HG02973 (cell line): ENCODE results near the gene NR1H2.
A peak's percentile ranks its signal among the peaks of the same experiment; 100 is the strongest.
"Not testable (repeated sequence)": the region's sequence is repeated elsewhere in the genome, so short reads cannot be mapped to it uniquely, and the experiment has no call there.

ENCODE experiments used
- ATAC-seq: cut with Tn5 transposase; IDR thresholded peaks from one replicate; pipeline ENCODE4 v1.9.1; 2021; ENCODE audit warnings: moderate library complexity; ENCODE audit not compliant: unreplicated experiment

The NR1H2 gene

DNA sequence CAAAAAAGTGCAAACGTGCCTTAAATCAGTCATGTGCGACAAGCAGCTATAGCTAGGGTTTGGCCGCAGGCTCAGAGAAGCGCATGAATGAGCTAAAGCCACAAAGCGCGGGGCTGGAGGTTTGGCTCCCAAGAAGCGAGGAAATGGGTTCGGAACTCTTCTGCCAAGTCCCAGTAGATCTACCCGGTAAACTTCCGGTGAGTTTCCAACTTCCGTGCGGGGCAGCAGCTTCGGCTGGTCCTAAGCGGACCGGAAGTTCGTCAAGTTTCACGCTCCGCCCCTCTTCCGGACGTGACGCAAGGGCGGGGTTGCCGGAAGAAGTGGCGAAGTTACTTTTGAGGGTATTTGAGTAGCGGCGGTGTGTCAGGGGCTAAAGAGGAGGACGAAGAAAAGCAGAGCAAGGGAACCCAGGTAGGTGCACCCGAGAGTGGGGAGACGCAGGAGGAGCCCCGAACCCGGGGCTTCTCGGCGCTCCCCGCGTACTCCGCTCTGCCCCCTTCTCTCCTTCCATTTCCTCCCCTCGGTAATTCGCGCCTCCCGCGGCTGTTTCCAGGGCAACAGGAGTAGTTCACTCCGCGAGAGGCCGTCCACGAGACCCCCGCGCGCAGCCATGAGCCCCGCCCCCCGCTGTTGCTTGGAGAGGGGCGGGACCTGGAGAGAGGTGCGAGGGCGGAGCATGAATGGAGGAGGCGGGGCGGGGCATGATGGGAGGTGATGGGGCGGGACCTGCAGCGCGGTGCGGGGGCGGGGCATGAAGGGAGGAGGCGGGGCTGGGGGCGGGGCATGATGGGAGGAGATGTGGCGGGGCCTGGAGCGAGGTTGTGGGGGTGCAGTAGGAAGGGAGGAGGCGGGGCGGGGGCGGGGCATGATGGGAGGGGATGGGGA lies at the start of gene NR1H2:
TSS of gene NR1H2 (plus strand) at position 292 of the 885 bp plus-strand sequence. CDS start 1,149 bp downstream, outside the sequence.
- ATAC-seq, result peak; percentile 73

DNA sequence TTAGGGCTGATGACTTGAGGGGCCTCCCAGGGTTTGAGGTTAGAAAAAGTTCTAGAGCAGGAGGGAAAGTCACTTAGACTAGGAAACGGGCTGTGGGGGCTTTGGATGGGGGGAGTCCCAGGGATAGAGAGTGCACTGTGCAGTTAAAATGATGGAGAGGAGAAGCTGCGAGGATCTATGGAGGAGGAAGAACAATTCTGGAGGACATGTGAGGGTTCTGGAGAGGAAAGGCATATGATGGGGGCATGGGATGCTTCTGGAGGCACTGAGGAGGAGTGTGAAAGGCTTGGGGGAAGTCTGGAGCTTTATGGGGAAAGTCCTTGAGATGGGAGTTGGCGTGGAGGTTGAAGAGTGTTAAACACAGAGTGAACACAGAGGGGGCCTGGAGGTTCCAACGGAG lies 49.2 kb upstream of the NR1H2 start:
- ATAC-seq, result no peak

DNA sequence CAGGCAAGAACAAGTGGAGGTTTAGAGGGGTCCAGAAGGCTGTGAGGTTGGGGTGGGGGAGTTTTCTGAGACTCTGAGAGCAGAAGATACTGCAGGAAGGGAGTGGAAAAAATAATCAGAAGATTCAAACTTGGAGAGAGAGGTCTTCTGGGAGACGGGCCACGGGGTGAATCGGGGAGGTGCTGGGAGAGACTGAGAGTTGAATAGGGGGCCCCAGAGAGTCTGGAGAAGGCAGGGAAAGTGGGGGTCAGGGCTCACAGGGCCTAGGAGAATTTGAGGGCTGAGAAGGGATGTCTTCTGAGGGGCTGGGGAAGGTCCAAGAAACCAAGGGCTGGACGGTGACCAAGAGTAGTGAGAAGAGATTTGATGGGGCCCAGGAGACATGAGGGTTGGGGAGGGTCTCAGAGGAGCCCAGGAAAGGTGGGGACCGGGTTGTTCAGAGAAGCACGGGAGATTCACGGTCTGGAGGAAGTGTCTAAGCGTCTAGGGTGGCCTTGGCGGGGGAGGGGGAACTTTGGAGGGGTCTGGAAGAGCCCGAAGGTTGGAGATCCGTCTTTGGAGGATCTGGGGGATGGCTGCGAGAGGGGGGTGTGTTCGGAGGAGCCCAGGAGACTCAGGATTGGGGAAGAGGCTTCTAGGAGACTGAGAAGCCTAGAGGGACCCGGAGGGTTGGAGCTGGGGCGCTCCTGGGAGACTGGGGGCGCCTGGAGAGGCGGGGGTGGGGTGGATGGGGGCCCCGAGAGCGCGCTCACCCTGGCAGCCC lies 48.6 kb upstream of the NR1H2 start:
- no peak for ATAC-seq

DNA sequence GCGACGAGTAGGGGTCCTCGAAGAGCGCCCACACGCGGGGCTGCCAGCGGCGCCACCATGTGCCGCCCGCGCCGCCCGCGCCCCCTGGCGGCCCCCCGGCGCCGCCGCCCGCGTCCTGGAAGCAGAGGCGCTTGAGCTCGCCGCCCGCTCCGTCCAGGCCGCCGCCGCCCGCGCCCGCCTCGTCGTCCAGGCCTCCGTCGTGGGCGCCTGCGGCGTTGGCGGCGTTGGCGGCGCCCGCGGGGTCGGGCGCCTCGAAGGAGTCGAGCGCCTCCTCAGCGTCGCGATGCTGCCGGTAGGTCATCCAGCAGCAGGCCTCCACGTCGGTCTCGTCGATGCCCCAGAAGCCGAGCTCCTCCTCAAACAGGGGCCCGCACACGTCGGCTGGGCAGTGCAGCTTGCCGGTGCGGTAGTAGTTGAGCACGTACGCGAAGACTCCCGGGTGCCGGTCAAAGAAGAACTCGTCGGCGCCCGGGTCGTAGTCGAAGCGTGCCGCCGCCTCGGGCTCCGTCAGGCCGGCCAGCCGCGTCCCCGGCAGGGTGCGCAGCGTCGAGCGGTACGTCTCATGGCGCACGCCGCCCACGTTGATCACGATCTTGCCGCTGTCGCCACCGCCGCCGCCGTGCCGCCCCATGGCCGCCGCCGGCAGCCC lies 47.9 kb upstream of the NR1H2 start:
- ATAC-seq, result peak; percentile 2

DNA sequence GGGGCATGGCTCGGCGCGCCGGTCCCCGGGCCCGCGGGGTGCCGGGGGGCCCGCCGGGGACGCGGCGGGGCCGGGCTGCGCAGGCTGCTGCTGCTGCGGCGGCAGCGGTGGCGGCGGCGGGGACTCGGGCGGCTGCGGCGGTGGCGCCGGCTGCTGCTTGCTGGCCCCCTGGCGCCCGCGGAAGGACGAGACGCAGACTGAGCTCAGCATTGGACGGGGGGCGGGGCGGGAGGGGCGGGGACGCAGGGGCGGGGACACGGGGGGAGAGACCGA lies 47.4 kb upstream of the NR1H2 start:
- peak; percentile 5 for ATAC-seq

DNA sequence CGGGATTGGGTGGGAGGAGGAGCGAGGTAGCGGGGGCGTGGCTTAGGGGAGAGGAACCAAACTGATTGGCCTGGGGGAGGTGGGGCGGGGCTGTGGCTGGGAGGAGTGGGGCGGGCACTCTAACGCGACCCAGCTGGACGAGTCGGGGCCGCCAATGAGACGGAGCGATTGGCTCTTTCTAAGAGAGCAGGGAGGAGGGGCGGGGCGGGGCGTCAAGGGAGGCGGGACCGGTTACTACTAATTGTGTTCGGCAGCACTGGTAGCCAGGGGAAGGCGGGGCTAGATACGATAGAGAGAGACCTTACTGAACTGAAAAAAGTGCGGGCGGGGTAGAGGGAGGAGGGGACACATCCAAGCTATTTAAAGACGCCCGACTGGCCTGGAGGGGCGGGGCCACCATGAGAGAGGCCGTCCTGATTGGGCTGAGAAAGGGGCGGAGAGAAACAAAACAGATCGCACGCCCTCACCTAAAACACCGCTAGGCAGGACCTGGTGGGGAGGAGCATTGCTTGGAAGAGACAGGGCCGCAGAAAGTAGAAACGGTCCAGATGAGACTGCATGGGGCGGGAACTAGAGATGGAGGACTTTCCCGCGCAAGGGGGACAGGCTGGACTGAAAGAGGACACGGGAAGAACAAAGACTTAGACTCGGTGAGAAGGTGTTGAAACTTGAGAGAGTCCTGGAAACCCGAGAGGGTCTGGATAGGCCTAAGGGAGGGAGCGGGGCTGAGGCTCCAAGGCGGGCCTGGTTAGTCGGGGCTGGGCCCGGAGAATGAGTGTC lies 46.9 kb upstream of the NR1H2 start, which contains the start of gene KCNC3:
TSS of gene KCNC3 (minus strand) at position 232 of the 780 bp plus-strand sequence. CDS start 295 bp downstream, outside the sequence.
- ATAC-seq, result peak; percentile 42

DNA sequence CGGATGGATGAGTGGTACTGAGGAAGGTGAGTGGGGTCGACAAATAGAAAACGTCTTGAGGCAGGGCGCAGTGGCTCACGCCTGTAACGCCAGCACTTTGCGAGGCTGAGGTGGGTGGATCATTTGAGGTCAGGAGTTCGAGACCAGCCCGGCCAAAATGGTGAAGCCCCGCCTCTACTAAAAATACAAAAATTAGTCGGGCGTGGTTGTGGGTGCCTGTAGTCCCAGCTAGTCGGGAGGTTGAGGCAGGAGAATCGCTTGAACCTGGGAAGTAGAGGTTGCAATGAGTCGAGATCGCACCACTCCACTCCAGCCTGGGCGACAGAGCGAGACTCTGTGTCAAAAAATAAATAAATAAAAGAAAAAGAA lies 46.3 kb upstream of the NR1H2 start:
- not testable (repeated sequence) for ATAC-seq

DNA sequence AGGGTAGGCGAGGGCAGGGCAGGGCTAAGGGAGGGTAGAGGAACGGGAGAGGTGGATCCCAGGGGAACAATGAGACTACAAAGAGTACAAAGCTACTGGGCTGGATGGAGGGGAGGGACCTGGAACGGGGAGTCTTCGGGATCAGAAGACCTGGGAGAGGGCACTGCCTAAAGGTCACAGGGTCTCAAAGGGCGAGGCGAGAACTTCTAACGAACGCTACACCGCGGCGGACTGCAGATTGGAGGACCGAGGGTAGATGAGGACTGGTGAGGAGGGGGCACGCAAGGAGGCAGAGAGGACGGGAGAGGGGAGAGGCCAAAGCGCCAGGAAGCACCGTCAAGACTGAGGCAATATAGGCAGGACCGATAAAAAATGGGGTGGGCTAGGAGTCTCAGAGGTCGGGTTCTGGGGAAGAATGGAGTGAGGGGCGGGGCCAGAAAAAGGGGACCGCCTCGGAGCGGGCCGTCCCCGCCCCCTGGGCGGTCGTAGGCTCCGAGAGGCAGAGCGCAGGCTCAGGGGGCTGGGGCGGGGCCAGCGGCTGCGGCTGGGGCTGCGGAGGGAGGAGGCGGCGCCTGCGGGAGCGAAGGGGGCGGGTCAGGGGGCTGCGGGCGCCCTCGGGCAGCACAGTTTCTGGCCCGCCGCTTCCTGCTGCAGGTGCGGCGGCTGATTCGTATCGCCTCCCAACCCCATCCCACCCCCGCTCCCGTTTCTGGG lies 45.7 kb upstream of the NR1H2 start:
- peak; percentile 24 for ATAC-seq

DNA sequence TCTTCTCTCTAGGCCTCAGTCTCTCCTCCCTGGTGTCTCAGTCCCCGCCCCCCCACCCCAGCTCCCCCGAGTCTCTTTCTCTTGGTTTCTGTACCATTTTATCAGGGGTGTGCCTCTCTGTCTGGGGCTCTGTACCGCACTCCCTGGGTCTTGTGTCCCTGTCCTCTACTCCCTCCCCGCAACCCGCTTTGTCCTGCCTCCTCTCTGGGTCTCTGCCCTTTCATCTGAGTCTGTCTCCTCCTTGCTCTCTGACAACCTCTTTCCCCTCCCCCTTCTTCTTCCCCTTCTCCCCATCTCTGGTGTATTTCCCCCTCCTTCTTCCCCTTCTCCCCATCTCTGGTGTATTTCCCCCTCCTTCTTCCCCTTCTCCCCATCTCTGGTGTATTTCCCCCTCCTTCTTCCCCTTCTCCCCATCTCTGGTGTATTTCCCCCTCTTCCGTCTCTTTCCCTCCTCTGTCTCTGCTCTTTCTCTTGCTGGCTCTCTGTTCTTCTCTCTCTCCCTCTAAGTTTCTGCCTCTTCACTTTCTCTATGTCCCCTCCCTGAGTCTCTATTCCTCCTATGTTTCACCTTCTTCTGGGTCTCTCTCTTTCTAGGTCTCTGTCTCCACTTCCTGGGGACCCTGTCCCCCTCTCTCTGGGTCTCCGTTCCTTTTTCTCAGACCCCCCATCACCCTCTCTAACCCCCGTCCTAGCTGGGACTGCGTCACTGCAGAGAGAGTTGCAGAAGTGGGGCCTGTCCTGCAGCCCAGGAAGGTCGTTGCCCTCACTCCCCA lies 44.9 kb upstream of the NR1H2 start:
- ATAC-seq, result no peak

DNA sequence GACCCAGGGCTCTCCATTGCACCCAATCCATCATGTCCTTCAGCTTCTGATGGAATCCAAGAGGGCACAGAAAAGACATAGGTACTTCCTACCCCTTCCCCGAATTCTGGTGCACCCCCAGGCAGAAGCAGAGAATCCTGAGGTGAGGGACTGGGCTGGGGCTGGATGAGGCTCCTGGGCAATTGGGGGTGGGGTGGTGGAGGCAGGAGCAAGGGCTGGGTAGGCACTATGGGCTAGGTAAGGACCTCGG lies 44.3 kb upstream of the NR1H2 start:
- ATAC-seq, result no peak

DNA sequence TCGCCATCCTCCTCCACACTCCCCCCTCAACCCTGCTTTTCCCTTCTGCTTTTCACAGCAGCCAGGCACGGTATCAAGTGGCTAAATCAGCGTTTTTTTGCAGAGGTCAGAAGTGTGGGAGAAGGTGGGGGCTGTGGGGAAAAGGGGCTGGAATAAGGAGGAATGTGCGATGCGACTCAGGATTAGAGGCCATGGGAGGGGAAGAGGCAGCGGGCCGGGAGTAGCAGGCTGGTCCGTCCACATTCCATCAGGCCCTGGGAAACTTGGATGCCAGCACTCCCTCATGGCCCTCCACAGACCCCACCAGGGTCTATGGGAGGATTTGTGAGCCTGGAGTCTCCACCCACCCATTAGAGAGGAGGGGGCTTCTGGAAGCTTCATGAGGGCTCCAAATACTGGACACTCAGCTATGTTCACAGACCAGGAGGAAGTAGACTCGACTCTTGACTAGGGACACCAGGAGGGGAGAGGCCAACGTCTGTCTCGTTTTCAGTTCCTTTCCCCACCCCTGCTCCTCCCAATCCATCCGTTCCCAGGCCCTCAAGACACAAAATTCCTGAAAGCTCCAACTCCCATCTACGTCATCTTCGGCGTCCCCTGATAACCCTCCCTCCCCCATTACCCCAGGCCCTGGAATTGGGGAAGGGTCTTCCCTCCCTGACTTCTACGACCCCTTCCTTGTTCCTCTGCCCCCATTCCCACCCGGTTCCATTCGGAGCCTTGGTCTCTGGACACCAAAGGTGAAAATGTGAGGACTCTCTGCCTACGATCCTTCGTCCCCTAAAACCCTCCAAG lies 43.8 kb upstream of the NR1H2 start:
- no peak for ATAC-seq

DNA sequence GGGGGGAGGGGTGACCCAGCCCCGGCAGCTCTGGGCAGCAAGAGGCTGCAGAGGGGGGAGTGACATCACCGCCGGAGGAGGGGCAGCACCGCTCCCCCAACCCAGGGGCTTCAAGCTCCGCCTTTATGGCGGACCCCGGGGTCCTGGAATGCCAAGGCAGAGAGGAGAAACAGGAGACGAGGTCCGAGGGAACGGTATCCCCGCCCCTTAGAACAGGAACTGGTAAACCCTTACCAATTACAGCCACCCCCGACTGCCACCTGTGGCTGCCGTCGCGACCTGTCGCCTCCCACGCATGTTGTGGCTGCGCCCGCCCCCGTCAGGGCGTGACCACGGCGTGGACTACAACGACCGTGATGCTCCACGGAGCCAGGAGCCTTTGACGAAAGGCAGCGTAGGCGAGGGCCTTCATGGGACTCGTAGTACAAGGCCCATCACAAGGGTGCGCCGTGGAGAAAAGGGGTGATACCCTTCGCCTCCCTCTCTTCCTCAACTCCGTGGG lies 43.0 kb upstream of the NR1H2 start:
- peak; percentile 37 for ATAC-seq

DNA sequence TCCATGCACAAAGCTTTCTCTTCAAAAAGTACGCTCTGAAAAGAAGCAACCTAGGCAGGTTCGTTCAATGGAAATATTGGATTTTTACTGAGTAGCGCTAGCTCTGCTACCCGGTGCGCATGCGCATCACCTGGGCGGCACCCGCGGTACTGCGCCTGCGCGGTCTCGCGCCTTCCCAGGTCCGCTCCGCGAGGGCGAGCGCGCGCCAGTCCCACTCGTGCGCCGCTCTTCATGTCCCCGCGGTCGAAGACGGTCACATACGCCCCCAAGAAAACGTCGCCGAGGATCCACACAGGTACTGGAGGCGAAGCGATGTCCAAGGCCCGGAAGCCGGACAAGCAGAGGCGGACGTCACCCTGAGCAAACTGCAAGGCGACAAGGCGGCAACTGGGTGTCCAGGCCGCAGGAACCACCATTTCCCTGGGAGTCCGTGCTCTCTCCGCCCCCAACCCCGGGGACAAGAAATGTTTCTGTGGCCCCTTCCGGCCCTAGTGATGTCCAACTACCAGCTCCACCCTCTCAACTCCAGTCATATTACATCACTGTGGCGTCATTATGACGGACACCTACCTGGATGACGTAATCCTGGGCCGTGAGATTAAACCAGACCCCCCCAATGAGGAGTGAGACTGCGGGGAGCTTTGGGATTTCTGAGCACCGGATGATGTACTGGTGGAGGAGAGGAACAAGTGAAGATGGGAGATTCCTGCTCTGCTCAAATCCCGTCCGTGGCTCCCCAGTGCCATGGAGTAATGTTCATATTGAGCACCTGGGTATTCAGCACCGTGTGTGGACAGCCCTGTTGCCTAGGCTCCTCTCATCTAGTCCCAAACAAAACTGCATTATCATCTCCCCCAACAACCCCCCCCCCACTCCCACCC lies 42.3 kb upstream of the NR1H2 start:
- peak; percentile 13 for ATAC-seq

DNA sequence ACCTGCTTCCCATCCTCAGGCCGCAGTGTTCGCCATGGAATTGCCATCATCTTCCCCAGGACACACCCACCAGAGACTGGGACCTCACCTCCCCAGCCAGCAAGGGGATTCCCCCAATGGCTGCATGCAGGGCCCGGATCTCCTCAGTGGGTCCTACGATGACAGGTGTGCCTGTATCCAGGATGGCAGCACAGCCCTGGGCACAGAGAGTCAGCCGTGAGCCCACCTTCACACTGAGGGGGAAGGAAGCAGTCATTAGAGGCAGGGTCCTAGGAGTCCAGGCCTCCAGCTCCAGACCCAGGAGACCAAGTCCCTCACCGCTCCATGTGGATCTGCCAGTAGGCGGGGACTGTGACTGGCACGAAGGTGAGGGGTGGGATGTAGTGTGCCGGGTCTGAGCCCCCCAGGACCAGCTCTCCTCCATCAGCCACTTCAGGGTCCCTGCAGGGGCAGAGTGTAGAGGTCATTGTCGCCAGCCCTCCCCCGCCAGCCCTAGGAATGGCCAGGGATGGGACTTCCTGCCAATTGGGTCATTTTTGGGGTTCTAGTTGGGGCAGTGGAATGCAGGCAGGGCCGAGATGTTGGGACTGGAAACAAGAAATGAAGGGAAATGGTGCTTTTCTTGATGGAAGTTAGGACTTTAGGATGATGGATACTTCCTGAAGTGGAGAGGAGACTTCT lies 41.4 kb upstream of the NR1H2 start:
- no peak for ATAC-seq

DNA sequence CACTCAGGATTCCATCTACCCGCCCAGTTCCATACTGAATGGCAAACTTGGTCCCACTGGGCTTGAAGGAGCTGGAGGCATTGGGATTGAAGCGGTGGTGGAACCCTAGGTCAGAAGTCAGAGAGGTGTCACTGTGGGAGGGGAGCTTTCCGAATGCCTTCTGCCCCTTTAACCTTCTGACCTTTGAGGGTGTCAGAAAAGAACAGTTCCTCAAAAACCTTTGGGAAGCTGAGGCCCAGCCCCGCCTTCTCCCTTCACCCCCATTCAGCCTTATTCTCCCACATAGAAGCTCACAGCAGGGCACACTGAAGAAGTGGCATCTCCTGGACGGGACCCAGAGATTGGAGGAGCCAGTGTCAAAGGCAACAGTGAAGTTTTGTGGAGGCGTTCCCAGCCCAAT lies 39.2 kb upstream of the NR1H2 start:
- ATAC-seq, result not testable (repeated sequence)

DNA sequence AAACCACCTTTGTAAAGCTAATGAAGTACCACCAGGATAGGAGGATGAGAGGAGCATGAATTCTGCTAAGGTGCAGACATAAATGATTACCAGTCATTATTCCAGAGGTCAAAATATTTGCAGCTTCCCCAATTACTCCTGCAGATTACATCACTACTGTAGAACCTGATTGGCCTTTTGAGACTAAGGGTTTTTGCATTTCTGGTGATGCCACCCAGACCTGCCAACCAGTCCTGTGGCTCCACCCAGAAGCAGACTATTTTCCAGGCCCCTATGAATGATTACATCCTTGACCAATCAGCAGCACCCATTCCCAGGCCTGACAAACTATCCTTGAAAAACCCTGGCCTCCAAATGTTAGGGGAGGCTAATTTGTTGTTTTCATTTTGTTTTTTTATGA lies 35.9 kb upstream of the NR1H2 start:
- ATAC-seq, result no peak

DNA sequence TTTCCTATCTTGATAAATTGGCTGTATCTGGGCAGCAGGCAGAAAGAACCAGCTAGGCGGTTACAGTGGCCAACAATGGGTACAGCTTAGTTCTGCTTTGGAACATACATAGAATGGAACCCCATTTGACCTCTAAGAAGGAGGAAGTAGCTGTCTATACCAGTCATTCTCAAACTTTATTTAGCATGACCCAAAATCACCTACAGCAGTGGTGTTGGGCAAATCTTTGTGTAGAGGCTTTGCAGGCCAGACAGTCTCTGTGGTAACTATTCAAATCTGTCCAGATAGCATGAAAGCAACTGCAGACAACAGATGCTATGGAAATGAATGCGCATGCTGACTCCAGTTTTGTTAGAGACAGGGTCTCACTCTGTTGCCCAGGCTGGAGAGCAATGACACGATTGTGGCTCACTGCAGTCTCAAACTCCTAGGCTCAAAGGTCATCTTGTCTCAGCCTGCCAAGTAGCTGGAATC lies 35.1 kb upstream of the NR1H2 start:
- ATAC-seq, result peak; percentile 55
